Iris pigment epithelial cell (primary cell): Measurements from ENCODE around the gene SNAPC1.
"Not testable (repeated sequence)": the region's sequence is repeated elsewhere in the genome, so short reads cannot be mapped to it uniquely, and the experiment has no call there.

Experiments used
- DNase-seq: peaks from one replicate; pipeline ENCODE4 v3.0.0-alpha.2; 2011; ENCODE audit warnings: low read depth

The SNAPC1 gene, protein sequence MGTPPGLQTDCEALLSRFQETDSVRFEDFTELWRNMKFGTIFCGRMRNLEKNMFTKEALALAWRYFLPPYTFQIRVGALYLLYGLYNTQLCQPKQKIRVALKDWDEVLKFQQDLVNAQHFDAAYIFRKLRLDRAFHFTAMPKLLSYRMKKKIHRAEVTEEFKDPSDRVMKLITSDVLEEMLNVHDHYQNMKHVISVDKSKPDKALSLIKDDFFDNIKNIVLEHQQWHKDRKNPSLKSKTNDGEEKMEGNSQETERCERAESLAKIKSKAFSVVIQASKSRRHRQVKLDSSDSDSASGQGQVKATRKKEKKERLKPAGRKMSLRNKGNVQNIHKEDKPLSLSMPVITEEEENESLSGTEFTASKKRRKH

DNA sequence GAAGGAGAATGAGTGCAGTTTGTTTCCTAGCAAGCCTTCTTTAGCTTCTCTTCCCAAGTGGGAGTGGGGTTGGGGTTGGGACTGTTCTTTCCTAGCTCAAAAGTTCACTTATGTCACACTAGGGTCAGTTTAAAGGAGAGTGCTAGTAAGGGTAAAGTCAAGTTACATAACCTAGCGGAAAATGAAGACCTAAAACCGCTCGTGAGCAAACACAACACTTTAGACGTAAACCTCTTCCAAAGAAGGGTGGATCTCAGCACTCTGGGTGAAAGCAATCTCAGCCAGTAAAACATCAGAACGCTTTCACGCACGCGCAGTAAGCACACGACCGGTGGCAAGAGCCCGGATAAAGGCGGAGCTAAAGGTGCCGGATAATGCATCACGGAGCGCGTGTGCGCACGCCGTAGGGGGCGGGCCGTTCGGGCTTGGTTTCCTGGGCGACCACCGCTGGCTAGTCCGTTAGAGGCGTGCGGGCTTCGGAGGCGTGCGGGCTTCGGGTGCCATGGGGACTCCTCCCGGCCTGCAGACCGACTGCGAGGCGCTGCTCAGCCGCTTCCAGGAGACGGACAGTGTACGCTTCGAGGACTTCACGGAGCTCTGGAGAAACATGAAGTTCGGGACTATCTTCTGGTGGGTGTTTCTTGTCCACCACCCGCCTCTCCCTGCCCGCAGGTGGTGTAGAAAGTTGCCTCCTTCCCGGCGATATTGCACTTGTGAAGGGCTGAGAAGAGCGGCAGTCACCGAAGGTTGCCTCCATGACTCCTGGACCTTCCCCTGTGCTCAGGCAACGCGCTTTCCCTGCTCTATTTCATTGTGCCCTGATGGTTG is at the start of gene SNAPC1:
SNAPC1 (plus strand) TSS at position 462 of the 828 bp plus-strand sequence; CDS start at position 503, 41 bp downstream.
- peak; percentile 96 for DNase-seq

DNA sequence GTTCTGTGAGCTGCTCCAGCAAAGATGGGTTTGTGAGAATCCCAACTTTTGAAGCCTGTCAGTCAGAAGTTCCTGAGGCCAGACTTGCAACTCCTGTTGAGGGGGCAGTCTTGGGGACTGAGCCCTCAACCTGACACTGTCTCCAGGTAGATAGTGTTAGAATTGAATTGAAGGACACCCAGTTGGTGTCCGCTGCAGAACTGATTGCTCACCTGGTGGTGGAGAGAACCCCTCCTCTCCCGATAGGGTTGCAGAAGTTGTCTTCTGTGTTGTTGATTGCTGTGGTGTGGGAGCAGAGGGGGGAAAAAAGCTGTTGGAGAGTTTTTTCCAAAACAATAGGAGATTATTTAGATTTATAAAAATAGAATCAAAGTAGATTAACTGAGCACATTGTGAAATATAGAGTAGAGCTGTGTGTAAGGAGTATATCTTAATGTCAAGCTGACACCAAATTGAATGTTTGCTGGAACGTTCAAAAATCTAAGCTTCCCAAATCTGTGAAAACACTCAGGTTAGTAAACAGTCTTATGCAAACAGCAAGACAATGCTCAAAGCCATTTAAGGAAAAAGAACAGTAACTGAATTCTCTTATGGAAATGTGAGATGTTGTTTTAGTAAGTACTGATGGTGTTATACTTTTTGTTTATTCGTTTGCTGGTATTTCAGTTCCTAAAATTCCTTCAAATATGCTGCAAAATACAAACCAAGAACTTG is 48.3 kb upstream of the SNAPC1 start:
- no peak for DNase-seq

DNA sequence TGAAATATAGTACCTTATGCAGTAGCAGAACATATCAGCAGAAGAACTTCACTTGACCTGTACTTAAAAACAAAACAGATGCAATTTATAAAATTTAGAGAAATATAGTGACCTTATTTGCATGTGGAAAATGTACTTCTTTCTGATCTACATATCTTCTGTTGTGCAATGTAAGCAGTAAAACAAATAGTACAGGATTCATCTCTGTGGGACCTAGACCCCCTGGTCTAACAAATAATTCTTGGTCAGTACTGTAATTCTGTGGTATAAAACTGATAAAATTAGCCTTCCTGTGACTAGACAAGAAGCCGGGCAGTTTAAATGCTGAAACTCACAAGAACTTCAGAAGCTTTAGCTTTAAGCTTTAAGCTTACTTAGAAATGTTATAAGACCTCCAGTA is 45.3 kb upstream of the SNAPC1 start:
- no peak for DNase-seq

DNA sequence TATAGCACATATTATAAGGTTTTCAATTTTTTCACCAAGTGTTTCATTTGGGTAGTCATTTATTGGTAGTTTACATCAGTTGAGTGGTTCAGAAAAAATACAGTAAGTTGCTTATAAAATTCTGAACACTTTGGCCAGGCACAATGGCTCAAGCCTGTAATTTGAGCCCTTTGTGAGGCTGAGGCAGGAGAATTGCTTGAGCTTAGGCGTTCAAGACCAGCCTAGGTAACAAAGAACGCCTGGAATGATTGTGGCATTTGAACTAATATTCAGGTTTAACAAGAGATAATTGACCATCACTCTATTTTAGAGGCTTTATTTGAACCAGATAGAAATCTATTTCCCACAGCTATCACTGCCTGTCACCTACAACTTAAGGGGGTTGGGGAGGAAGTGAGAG is 44.2 kb upstream of the SNAPC1 start:
- DNase-seq, result no peak

DNA sequence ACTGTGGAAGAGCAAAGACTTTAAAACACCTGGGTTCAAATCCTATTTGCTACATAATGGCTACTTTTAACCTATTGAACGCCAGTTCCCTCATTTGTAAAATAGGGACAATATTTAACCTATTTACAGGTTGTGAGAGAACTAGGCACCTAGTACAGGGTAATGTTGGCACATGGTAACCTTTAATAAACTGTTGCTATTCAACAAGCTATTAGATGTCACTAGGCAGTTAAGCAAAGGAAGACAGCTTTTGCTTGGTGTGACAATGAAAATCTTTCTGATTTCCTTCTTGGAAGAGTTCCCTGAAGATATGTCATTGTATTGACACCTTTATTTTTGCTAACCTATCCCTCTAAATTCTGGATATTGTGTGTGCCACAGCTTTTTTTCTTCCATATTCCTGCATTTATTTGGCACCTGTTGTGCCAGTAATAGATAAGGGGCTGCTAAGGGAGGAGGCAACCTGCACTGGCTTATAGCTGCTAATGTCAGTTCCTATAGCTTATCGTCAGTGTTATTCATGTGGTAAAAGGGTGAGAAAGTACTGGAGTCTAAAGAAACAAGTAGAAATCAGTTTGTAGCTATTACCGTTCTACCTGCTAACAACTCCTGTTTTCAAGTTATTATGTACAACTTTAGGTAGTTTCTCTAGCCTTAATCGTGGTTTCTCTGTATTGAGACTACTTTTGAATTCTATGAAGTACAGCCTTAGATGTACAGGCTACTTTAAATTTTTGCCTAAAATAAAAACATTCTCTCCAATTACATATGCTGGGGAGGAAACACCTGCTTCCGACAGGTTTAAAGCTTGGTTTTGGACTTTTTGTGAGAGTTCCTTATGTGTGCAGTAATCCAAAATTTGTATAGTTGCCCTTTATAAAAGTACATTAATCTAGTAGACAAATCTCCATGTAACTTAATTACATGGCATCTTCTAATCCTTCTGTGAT is 42.6 kb upstream of the SNAPC1 start:
- DNase-seq, result no peak

DNA sequence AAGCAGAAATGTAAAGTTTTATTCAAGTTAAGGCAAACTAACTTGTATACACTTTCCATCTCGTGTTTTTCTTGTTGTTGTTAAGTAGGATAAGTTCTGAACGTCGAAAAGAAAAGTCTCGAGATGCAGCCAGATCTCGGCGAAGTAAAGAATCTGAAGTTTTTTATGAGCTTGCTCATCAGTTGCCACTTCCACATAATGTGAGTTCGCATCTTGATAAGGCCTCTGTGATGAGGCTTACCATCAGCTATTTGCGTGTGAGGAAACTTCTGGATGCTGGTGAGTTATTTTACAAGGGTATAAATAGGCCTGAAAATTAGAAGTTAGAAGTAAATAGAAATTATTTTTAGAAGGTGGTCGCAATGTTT is 41.9 kb upstream of the SNAPC1 start:
- peak; percentile 46 for DNase-seq

DNA sequence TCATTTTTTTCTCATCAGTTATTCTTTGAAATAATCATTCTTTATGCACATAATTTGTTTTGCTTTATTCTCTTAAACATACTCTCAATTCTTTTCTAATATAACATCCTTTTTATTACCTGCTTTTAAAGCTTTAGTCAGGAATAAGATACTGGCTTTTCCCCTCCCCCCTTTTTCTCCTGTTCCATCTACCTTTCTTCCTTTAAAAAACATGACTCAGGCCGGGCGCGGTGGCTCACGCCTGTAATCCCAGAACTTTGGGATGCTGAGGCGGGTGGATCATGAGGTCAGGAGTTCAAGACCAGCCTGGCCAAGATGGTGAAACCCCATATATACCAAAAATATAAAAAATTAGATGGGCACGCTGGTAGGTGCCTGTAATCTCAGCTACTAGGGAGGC is 41.5 kb upstream of the SNAPC1 start:
- DNase-seq, result no peak

DNA sequence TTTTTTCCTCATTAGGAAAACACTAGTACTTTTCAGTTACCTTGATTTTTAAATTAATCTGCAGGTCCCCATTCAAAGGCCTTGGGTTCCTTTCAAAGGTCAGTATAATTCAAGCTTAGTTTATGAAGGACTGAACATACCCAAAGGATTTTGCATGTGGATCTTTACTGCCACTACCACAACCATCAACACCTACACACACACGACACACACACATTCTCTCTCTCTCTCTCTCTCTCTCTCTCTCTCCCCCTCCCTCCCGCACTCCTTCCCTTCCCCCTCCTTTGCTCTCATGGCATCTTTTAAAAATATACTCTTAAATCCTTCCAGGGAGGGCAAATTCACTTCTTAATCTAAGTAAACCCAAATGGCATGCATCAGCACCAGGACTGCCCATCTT is 38.1 kb upstream of the SNAPC1 start:
- no peak for DNase-seq

DNA sequence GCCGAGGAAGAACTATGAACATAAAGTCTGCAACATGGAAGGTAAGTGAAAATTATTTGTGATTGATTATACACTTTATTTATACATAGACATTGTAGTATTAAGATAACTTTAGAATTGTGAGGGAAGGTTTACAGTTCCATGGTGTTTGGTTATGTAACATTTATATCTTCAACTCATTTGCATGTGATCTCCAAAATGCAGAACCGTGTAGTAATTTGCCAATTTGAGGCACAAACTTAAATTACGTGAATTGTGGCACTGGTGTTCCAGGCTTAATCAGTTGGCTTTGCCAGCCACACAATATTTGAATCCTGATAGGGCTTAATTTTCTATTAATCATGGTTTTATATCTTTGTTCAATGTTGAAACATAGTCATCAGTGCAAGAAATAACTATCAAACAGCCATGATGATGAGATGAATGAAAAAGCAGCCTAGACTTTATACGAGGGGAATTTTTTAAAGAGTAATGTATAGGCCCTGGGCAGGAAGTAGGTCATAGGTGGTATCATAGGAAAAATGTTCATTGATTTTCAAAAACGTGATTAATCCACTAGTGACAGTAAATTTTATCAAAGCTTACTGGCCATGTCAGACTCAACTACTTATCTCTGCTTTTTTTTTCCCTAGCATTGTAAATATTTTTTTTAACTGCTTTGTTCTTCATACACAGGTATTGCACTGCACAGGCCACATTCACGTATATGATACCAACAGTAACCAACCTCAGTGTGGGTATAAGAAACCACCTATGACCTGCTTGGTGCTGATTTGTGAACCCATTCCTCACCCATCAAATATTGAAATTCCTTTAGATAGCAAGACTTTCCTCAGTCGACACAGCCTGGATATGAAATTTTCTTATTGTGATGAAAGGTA is 35.2 kb upstream of the SNAPC1 start:
- no peak for DNase-seq

DNA sequence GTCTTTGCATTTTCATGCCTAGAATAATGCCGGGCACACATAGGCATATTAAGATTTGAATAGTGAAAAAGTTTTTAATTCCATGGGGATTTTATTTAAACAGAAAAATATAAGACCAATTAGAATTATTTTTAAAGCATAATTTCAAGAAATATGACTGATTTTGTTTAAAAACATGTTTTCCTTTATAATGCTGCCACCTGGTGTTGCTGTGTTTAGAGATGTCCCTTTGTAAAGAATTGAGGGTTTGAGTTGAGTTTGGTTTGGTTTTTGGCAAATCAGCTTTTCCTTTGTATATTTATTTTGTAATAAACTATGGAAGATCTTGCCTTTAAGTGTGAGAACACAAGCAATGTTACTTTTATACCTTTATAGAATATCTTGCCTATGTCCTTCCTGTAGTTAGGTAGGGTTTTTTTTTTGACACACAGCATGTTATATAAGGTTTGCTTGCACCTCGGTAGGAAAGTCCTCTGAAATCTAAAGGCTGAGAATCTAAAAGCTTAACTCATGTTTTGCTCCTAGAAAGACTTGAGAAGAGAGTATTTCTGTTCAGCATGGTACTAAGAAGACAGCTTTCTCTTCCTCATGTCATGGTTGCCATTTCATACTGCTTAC is 31.4 kb upstream of the SNAPC1 start:
- no peak for DNase-seq

DNA sequence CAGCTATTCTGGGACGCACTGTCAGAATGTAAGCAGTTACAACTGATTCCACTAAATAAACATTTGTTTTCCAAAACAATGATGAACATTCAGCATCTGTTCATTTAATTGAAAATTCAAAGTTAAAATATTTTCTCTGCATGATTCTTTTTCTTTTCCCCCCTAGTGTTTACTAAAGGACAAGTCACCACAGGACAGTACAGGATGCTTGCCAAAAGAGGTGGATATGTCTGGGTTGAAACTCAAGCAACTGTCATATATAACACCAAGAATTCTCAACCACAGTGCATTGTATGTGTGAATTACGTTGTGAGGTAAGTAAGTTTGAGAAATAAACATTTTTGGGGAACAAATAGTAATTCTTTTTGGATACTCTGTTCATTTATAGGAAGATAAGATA is 28.2 kb upstream of the SNAPC1 start:
- DNase-seq, result no peak

DNA sequence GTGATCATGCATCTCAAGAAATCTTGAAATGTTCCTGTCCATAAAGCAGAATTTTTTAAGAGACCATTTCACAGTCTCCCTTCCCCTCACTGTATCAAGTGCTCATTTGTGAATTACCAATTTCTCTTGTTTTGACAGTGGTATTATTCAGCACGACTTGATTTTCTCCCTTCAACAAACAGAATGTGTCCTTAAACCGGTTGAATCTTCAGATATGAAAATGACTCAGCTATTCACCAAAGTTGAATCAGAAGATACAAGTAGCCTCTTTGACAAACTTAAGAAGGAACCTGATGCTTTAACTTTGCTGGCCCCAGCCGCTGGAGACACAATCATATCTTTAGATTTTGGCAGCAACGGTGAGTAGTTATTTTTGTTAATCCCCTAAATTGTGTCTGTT is 25.5 kb upstream of the SNAPC1 start:
- no peak for DNase-seq

DNA sequence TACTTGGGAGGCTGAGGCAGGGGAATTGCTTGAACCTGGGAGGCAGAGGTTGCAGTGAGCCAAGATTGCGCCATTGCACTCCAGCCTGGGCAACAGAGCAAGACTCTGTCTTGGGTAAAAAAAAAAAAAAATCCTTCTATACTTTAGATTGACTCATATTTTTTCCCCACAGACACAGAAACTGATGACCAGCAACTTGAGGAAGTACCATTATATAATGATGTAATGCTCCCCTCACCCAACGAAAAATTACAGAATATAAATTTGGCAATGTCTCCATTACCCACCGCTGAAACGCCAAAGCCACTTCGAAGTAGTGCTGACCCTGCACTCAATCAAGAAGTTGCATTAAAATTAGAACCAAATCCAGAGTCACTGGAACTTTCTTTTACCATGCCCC is 24.3 kb upstream of the SNAPC1 start:
- DNase-seq, result no peak

DNA sequence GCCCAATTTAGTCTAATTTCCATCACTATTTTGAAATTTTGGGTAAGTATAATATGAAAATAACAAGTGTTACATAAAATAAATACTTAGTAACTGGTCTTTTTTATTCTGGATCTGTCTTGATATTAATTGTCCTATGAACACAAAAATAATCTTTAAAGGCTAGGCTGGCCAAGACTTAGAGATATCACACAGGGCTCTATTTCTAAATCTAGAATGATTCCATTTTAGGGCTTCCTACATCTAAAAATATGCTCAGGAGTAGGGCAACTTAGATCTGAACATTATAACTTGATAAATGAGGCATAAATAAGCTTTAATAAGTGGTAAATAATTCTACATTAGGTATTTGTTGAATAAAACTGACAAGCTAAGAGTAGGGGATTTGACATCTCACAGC is 23.1 kb upstream of the SNAPC1 start:
- DNase-seq, result no peak

DNA sequence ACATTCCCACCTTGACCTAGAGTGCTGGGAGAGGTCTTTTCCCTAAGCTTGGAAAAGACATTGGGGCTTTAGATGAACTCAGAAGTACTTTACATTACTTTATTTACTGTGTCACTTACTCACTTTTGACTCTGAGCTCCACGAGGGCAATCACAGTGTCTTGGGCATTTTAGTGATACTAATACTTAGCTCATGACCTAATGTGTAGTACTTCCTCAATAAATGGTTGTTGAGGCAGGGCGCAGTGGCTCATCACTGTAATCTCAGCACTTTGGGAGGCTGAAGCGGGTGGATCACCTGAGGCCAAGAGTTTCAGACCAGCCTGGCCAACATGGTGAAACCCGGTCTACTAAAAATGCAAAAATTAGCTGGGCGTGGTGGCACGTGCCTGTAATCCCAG is 19.8 kb upstream of the SNAPC1 start:
- no peak for DNase-seq

DNA sequence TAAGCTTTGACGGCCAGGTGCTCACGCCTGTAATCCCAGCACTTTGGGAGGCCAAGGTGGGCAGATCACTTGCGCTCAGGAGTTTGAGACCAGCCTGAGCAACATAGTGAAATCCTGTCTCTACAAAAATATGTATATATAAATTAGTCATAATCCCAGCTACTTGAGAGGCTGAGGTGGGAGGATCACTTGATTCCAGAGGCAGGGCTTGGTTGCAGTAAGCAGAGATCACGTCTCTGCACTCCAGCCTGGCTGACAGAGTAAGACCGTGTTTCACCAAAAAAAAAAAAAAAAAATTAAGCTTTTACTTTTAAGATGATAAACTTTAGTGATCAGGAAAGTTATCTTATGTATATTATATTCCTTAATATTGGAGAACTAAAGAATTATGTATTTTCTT is 18.0 kb upstream of the SNAPC1 start:
- no peak for DNase-seq

DNA sequence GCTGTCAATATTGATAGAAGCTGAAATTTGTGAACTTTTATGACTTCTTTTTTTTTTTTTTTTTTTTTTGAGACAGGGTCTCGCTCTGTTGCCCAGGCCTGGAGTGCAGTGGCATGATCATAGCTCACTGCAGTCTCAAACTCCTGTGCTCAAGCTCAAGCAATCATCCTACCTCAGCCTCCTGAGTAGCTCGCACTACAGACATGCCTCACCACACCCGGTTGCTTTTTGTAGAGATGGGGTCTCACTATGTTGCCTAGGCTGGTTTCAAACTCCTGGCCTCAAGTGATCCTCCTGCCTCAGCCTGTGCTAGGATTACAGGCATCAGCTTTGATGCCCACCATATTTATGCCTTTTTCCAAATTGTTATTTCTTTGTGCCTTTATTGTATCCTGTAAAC is 15.9 kb upstream of the SNAPC1 start:
- not testable (repeated sequence) for DNase-seq

DNA sequence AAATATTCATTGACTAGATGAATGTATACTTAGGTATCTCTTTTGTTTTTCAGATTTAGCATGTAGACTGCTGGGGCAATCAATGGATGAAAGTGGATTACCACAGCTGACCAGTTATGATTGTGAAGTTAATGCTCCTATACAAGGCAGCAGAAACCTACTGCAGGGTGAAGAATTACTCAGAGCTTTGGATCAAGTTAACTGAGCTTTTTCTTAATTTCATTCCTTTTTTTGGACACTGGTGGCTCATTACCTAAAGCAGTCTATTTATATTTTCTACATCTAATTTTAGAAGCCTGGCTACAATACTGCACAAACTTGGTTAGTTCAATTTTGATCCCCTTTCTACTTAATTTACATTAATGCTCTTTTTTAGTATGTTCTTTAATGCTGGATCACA is 15.3 kb upstream of the SNAPC1 start:
- DNase-seq, result no peak

DNA sequence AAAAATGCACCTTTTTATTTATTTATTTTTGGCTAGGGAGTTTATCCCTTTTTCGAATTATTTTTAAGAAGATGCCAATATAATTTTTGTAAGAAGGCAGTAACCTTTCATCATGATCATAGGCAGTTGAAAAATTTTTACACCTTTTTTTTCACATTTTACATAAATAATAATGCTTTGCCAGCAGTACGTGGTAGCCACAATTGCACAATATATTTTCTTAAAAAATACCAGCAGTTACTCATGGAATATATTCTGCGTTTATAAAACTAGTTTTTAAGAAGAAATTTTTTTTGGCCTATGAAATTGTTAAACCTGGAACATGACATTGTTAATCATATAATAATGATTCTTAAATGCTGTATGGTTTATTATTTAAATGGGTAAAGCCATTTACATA is 14.9 kb upstream of the SNAPC1 start:
- no peak for DNase-seq

DNA sequence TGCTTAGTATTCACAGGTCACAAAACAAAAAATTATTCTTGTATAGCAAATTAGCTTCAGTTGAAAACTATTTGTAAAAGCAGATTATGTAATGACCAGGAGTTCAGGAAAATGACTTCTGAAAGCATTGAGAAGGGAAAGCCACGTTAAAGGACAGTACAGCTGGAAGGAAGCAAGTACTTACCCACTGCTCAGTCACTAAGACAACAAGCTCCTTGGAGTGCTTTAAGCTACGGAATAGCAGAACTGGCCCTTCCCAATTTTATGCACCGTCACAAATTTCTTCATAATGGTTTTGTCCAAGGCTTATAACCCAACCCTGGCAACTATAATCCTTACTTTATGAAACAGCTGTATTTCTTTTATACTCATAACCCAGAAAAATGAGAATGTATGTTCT is 13.0 kb upstream of the SNAPC1 start:
- no peak for DNase-seq
